Hepatocyte (in vitro differentiated cells): Measurements from ENCODE around the gene SNX21.

ENCODE experiments used
- CTCF ChIP-seq: fragments of 200-600 bp; sonication (generic); IDR thresholded peaks from 2 replicates; pipeline ENCODE4 v1.5.1; 2016; ENCODE audit warnings: antibody characterized with exemption, mild to moderate bottlenecking; ENCODE audit not compliant: poor library complexity
- EZH2 ChIP-seq: fragments of 200-600 bp; sonication (generic); IDR thresholded peaks from 2 replicates; pipeline ENCODE4 v1.6.1; 2016; ENCODE audit warnings: antibody characterized with exemption, mild to moderate bottlenecking, borderline replicate concordance

GRCh38 chr20:45827030-45827652, 6.5 kb upstream of the SNX21 start, which contains the start of gene TNNC2:
- TF ChIP-seq CTCF (no peak), EZH2 (no peak)
